Measurements from ENCODE around the gene PROX1.

GRCh38 chr1:213977909-213978308 is 9.9 kb upstream of the PROX1 start:
- TF ChIP-seq FOS (IDR thresholded peaks at IDR 0.05; ENCODE audit: low read depth, low read length), result no peak
- TF ChIP-seq, protein P1, sequence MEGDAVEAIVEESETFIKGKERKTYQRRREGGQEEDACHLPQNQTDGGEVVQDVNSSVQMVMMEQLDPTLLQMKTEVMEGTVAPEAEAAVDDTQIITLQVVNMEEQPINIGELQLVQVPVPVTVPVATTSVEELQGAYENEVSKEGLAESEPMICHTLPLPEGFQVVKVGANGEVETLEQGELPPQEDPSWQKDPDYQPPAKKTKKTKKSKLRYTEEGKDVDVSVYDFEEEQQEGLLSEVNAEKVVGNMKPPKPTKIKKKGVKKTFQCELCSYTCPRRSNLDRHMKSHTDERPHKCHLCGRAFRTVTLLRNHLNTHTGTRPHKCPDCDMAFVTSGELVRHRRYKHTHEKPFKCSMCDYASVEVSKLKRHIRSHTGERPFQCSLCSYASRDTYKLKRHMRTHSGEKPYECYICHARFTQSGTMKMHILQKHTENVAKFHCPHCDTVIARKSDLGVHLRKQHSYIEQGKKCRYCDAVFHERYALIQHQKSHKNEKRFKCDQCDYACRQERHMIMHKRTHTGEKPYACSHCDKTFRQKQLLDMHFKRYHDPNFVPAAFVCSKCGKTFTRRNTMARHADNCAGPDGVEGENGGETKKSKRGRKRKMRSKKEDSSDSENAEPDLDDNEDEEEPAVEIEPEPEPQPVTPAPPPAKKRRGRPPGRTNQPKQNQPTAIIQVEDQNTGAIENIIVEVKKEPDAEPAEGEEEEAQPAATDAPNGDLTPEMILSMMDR (conservative IDR thresholded peaks at IDR 0.05; ENCODE audit: low read depth, low read length), result no peak

Measured in IMR-90 (cell line).